ENCODE data around the gene PHC2.

The PHC2 gene

DNA sequence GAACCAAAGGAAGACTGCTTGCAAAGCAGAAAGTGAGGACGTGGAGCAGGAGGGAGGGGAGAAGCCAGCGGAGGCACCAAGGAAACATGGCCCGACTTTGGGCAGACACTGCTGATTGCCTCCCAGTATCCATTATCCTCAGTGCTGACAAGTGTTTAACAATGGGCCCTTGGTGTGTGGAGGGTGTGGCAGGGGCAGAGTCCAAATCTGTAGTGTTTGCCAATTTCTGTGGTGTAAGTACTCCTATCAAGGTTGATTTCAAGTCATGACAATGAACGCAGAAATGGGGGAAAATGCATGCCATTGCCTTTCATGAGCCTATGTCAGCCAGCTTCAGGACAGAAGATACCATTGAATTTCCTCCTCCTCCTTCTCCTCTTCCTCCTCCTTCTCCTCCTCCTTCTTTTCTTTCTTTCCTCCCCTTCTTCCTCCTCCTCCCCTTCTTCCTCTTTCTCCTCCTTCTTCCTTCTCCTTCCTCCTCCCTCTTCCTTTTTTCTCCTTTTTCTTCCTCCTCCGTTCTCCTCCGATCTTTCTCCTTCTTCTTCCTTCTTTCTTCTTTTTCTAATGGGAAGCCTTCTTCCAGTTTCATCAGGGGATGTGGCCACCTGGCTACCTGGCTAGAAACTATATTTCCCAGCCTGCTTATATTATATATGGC, 10.3 kb upstream of the PHC2 start:
- TF ChIP-seq, protein P1, sequence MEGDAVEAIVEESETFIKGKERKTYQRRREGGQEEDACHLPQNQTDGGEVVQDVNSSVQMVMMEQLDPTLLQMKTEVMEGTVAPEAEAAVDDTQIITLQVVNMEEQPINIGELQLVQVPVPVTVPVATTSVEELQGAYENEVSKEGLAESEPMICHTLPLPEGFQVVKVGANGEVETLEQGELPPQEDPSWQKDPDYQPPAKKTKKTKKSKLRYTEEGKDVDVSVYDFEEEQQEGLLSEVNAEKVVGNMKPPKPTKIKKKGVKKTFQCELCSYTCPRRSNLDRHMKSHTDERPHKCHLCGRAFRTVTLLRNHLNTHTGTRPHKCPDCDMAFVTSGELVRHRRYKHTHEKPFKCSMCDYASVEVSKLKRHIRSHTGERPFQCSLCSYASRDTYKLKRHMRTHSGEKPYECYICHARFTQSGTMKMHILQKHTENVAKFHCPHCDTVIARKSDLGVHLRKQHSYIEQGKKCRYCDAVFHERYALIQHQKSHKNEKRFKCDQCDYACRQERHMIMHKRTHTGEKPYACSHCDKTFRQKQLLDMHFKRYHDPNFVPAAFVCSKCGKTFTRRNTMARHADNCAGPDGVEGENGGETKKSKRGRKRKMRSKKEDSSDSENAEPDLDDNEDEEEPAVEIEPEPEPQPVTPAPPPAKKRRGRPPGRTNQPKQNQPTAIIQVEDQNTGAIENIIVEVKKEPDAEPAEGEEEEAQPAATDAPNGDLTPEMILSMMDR (IDR thresholded peaks at IDR 0.05; ENCODE audit: low read depth, low read length, missing control alignments) = no peak
- no peak for DNase-seq (ENCODE audit: low read depth)

DNA sequence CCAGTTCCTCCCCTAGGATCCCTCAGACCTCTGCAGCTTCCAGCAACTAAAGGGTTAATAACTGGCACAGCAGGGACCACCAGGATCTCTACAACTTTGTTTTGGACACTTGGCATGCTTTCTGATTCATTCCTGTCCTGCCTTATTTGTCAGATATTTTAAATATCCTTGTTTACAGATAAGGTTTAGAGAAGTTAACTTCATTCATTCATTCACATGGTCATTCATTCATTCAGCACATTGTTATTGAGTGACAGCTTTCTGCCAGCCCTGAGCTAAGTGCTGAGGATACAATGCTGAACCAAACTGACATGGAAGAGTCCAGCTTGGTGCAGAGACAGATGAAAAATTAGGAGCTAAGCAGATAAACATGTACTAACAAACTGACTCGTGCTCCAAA, 8.8 kb upstream of the PHC2 start:
- no peak overlapping the region for H3K4me3 ChIP-seq (ENCODE audit: low read depth, low read length)
- DNase-seq (ENCODE audit: low read depth) = no peak
- TF ChIP-seq, protein P1 (IDR thresholded peaks at IDR 0.05; ENCODE audit: low read depth, low read length, missing control alignments) = no peak

More for the DNA sequence above, 10.3 kb upstream of the PHC2 start:
- H3K4me3 ChIP-seq (ENCODE audit: low read depth, low read length) = no peak overlapping the region

DNA sequence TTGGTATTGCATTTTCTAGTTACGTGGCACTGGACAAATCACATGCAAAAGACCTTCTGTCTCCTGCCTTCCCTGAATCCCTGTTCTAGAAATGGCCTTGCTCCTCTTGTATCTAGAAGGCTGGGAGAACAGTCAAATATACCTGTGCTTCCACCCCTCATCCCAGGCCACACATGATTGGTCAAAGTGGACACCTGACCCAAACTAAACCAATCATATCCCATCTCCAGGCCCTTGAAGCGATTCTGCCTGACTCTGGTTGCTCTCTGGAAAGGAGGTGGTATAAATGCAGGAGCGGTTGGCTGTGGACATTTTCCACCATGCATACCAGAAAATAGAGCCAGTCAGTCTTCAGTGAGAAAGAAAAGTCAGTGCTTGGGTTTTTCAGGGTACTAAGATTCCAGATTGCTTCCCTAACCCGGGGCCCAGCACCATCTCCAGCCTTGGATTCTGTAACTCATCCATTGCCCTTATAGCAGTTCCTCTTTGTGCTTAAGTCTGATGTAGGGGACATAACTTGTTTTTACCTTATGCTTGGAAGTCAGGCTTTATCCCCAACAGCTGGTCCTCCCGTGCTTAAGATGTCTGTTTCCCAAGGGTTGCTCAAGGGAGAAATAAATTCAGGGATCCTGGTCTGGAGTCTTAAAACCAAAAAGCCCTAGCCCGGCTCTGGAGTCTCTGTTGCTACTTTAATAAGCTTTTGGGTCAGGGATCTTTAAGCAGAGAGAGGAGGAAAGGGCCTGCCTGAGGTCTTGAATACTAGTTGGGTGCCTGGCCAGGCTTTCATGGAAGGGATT, 7.7 kb upstream of the PHC2 start:
- DNase-seq (ENCODE audit: low read depth) = no peak
- TF ChIP-seq, protein P1 (IDR thresholded peaks at IDR 0.05; ENCODE audit: low read depth, low read length, missing control alignments) = no peak

DNA sequence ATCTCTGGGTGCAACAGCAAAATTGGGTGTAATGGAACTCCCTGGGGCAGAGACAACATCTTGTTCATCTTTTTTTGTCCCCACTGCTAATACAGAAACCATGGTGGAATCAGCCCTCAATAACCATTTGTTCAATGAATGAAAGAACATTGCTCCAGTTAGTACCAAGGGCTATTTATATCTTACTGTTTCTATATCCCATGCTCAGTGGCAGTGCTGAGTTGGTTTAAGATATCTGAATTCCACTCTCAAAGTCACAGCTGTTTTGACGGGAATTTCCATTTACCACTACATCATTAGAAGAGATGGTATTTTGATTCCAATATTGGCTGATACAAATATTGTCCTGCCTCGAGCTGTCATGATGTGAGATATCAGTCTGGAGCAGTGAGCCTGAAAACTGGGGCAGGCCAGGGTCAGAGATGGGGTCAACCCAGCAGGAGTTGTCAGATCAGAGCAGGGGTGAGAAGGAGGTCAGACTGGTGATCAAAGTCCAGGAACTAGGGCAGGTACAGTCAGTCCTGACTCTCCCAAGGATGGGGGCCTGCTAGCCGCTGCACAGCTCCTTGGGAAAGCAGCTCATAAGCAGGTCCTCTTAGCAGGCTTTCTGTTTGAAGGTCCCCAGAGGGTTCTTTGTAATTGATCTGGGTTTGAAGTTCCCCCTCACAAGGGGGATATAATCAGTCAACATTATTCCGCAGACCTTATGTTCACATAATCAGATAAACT, 5.8 kb upstream of the PHC2 start:
- DNase-seq (ENCODE audit: low read depth) = no peak
- TF ChIP-seq, protein P1 (IDR thresholded peaks at IDR 0.05; ENCODE audit: low read depth, low read length, missing control alignments) = no peak
- no peak overlapping the region for H3K4me3 ChIP-seq (ENCODE audit: low read depth, low read length)

More for the DNA sequence above, 7.7 kb upstream of the PHC2 start:
- H3K4me3 ChIP-seq (ENCODE audit: low read depth, low read length) = no peak overlapping the region

DNA sequence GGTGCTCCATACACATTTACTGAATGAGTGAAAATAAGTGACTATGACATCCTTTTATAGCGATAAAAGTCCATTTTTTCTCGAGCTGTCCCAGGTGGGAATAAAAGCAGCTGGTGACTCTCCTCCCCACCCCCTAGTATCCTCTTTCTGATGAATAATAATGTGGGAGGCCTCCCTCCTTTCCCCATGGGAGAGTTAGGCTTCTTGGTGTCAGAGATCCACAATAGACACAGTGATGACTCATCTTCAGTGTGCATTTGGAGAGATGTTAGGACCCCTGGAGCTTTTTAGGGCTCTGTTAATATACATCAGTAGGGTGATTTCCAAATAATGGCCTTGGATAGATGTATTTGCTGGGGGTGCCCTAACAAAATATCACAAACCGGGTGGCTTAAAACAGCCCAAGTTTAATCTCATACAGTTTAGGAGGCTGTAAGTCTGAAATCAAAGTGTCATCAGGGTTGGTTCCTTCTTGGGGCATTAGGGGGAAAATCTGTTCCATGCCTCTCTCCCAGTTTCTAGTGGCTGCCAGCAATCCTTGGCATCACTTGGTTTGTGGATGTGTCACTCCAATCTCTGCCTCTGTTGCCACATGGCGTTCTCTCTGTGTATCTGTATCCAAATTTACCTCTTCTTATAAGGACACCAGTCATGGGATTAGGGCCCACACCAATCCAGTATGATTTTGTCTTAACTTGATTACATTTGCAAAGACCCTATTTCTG, 4.4 kb upstream of the PHC2 start:
- TF ChIP-seq, protein P1 (IDR thresholded peaks at IDR 0.05; ENCODE audit: low read depth, low read length, missing control alignments) = no peak
- no peak overlapping the region for H3K4me3 ChIP-seq (ENCODE audit: low read depth, low read length)
- DNase-seq (ENCODE audit: low read depth) = no peak

DNA sequence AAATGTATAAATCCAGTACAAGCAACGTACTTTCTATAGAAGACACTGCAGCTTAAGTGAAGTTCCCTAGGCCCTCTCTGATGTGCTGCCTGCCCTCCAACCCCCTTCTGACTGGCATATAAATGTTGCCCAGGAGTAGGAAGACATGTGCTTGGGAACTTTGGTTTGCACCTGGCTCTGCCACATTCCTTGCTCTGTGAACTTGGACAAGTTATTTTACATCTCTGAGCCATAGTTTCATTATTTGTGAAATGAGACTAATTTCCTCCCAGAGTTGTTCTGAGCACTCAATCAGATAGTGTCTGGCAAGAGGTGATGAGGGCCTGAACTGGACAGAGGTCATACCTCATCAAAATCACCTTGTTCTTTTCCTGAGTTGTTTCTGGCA, 3.5 kb upstream of the PHC2 start:
- no peak for DNase-seq (ENCODE audit: low read depth)
- no peak overlapping the region for H3K4me3 ChIP-seq (ENCODE audit: low read depth, low read length)
- TF ChIP-seq, protein P1 (IDR thresholded peaks at IDR 0.05; ENCODE audit: low read depth, low read length, missing control alignments) = no peak
